Measurements from ENCODE around the gene PIEZO2.
A peak's percentile ranks its signal among the peaks of the same experiment; 100 is the strongest.

The PIEZO2 gene

GRCh38 chr18:11064106-11064505 is 85.3 kb downstream of the PIEZO2 start:
- DNase-seq, result no peak

GRCh38 chr18:11055721-11056120 is 93.6 kb downstream of the PIEZO2 start:
- no peak for DNase-seq

- no peak for DNase-seq
Observed at GRCh38 chr18:11054497-11054896, 94.9 kb downstream of the PIEZO2 start.

GRCh38 chr18:11053293-11053692 is 96.1 kb downstream of the PIEZO2 start:
- DNase-seq, result no peak

GRCh38 chr18:11052800-11053199 is 96.6 kb downstream of the PIEZO2 start:
- DNase-seq, result no peak

GRCh38 chr18:11051462-11051861 is 97.9 kb downstream of the PIEZO2 start:
- no peak for DNase-seq

GRCh38 chr18:11050966-11051365 is 98.4 kb downstream of the PIEZO2 start:
- no peak for DNase-seq

GRCh38 chr18:11047817-11048216 is 101.6 kb downstream of the PIEZO2 start:
- no peak for DNase-seq

GRCh38 chr18:11047156-11047555 is 102.2 kb downstream of the PIEZO2 start:
- no peak for DNase-seq

- DNase-seq, result no peak
Observed at GRCh38 chr18:11046140-11046539, 103.2 kb downstream of the PIEZO2 start.

- no peak for DNase-seq
Observed at GRCh38 chr18:11043694-11044093, 105.7 kb downstream of the PIEZO2 start.

GRCh38 chr18:11042247-11042646 is 107.1 kb downstream of the PIEZO2 start:
- no peak for DNase-seq

- DNase-seq, result peak; percentile 29 to 53
Observed at GRCh38 chr18:11040823-11041656, 108.3 kb downstream of the PIEZO2 start.

GRCh38 chr18:11040359-11040758 is 109.0 kb downstream of the PIEZO2 start:
- no peak for DNase-seq

- DNase-seq, result no peak
Observed at GRCh38 chr18:11037533-11038240, 111.7 kb downstream of the PIEZO2 start.

- no peak for DNase-seq
Observed at GRCh38 chr18:11035814-11036495, 113.4 kb downstream of the PIEZO2 start.

GRCh38 chr18:11035376-11035775 is 114.0 kb downstream of the PIEZO2 start:
- no peak for DNase-seq

GRCh38 chr18:11034884-11035283 is 114.5 kb downstream of the PIEZO2 start:
- DNase-seq, result no peak

- DNase-seq, result no peak
Observed at GRCh38 chr18:11033503-11033902, 115.9 kb downstream of the PIEZO2 start.

- no peak for DNase-seq
Observed at GRCh38 chr18:11031966-11032365, 117.4 kb downstream of the PIEZO2 start.

- no peak for DNase-seq
Observed at GRCh38 chr18:11029021-11029420, 120.3 kb downstream of the PIEZO2 start.

- no peak for DNase-seq
Observed at GRCh38 chr18:11027862-11028261, 121.5 kb downstream of the PIEZO2 start.

GRCh38 chr18:11025671-11026070 is 123.7 kb downstream of the PIEZO2 start:
- no peak for DNase-seq

All from Kasumi-1 (cell line).